SK-N-MC (cell line): ENCODE data around the gene RCC1.

Source experiments
- FOXP2 ChIP-seq: optimal IDR thresholded peaks from 2 replicates; pipeline ENCODE3; 2011; ENCODE audit warnings: mild to moderate bottlenecking, moderate library complexity; ENCODE audit not compliant: insufficient read depth; ENCODE audit errors: extremely low read length, control extremely low read depth
- POLR2AphosphoS5 ChIP-seq: IDR thresholded peaks from 2 replicates; pipeline ENCODE4 v1.6.1; 2012; ENCODE audit warnings: mild to moderate bottlenecking, low read depth, low read length, borderline replicate concordance

- TF ChIP-seq POLR2AphosphoS5 (peak; percentile 23), FOXP2 (no peak)
Measured at GRCh38 chr1:28507646-28508434, 2.0 kb downstream of the RCC1 start.
